SU-DHL-6 (cell line): ENCODE measurements around the gene FAM124B.

Experiments used
- CTCF ChIP-seq: fragments of 200-600 bp; sonication (generic); IDR thresholded peaks from one replicate; pipeline ENCODE4 v1.5.1; 2017; ENCODE audit warnings: antibody characterized with exemption, mild to moderate bottlenecking, low read length, moderate library complexity; ENCODE audit not compliant: insufficient read depth, poor library complexity, severe bottlenecking
- EZH2phosphoT487 ChIP-seq: fragments of 200-600 bp; sonication (generic), shearing (Covaris generic); conservative IDR thresholded peaks from 2 replicates; pipeline ENCODE4 v1.6.1; 2018; ENCODE audit warnings: mild to moderate bottlenecking, antibody characterized with exemption, low read length, moderate library complexity, mixed read lengths

GRCh38 chr2:224421065-224421464 lies 19.2 kb upstream of the FAM124B start:
- TF ChIP-seq EZH2phosphoT487 (no peak), CTCF (no peak)
